ENCODE data around the gene S100P. TPM values are rescaled to one million over a fixed set of nuclear protein-coding genes. Genes with fewer than 3 reads are reported as not detected.

The S100P gene
- total and polyA plus RNA-seq, 10 donors: 3.5 to 162 (median 32.4) TPM

- no peak overlapping the region for H3K27ac ChIP-seq
- 80 to 90% (median 88%) methylated on average over 15 of the region's 15 CpGs for WGBS, 5 donors
- no peak for DNase-seq
- intact Hi-C loops (cut with DNase I; ENCODE audit: low total_unique reads): no loop called here
- H3K27me3 ChIP-seq (replicated peaks in 1 of 7): no peaks in the 10 kb centered on the region
- peaks cover 0 to 23% (median 9%) of the 10 kb centered on the region in 6 donors for H3K4me1 ChIP-seq
- H3K36me3 ChIP-seq: no peaks in the 10 kb centered on the region
- no peaks in the 10 kb centered on the region for H3K9me3 ChIP-seq
- TF ChIP-seq POLR2A (IDR thresholded peaks at IDR 0.05): no peak
- TF ChIP-seq POLR2AphosphoS5 (IDR thresholded peaks at IDR 0.05): no peak
- no peak for TF ChIP-seq CTCF (IDR thresholded peaks at IDR 0.05 in 8 of 11, conservative IDR thresholded peaks at IDR 0.05 in 3 of 11)
- H3K4me3 ChIP-seq: no peak overlapping the region
Measured at GRCh38 chr4:6728320-6729029, 34.8 kb downstream of the S100P start.

GRCh38 chr4:6730603-6731317 lies 37.1 kb downstream of the S100P start:
- intact Hi-C loops (cut with DNase I; ENCODE audit: low total_unique reads): no loop called here
- WGBS, 5 donors: 70 to 80% (median 74%) methylated on average over 18 to 20 of the region's 20 CpGs
- no peaks in the 10 kb centered on the region for H3K9me3 ChIP-seq
- peaks cover 0 to 14% (median 3%) of the 10 kb centered on the region in 6 donors for H3K4me1 ChIP-seq
- no peak overlapping the region for H3K27ac ChIP-seq
- TF ChIP-seq POLR2A (IDR thresholded peaks at IDR 0.05) (no peak), POLR2AphosphoS5 (IDR thresholded peaks at IDR 0.05) (no peak), CTCF (IDR thresholded peaks at IDR 0.05 in 8 of 11, conservative IDR thresholded peaks at IDR 0.05 in 3 of 11) (no peak)
- no peaks in the 10 kb centered on the region for H3K27me3 ChIP-seq (replicated peaks in 1 of 7)
- H3K36me3 ChIP-seq: no peaks in the 10 kb centered on the region
- DNase-seq: no peak
- no peak overlapping the region for H3K4me3 ChIP-seq

- no peak for TF ChIP-seq CTCF (IDR thresholded peaks at IDR 0.05 in 8 of 11, conservative IDR thresholded peaks at IDR 0.05 in 3 of 11)
- no peak for TF ChIP-seq POLR2AphosphoS5 (IDR thresholded peaks at IDR 0.05)
- TF ChIP-seq POLR2A (IDR thresholded peaks at IDR 0.05): no peak
- WGBS, 5 donors: 84 to 94% (median 91%) methylated on average over 8 of the region's 8 CpGs
- Histone ChIP-seq H3K36me3 (no peaks in the 10 kb centered on the region), H3K4me3 (no peak overlapping the region), H3K9me3 (no peaks in the 10 kb centered on the region), H3K27me3 (replicated peaks in 1 of 7) (no peaks in the 10 kb centered on the region), H3K4me1 (peaks cover 0 to 14% (median 3%) of the 10 kb centered on the region in 6 donors), H3K27ac (no peak overlapping the region)
- intact Hi-C loops (cut with DNase I; ENCODE audit: low total_unique reads): no loop called here
- no peak for DNase-seq
Measured at GRCh38 chr4:6731318-6731675, 37.6 kb downstream of the S100P start.

- TF ChIP-seq POLR2AphosphoS5 (IDR thresholded peaks at IDR 0.05) (no peak), POLR2A (IDR thresholded peaks at IDR 0.05) (no peak), CTCF (IDR thresholded peaks at IDR 0.05 in 8 of 11, conservative IDR thresholded peaks at IDR 0.05 in 3 of 11) (no peak)
- intact Hi-C loops (cut with DNase I; ENCODE audit: low total_unique reads): no loop called here
- Histone ChIP-seq H3K36me3 (no peaks in the 10 kb centered on the region), H3K27ac (no peak overlapping the region), H3K4me1 (peaks cover 0 to 13% (median 3%) of the 10 kb centered on the region in 6 donors), H3K27me3 (replicated peaks in 1 of 7) (no peaks in the 10 kb centered on the region), H3K4me3 (no peak overlapping the region), H3K9me3 (no peaks in the 10 kb centered on the region)
- WGBS, 5 donors: 82 to 95% (median 88%) methylated on average over 6 of the region's 6 CpGs
- no peak for DNase-seq
Measured at GRCh38 chr4:6731780-6732179, 38.1 kb downstream of the S100P start.

All from spleen (tissue), 11 donors.